ENCODE measurements around the gene VWA3B.
"Not testable (repeated sequence)": the region's sequence is repeated elsewhere in the genome, so short reads cannot be mapped to it uniquely, and the experiment has no call there.

VWA3B gene

GRCh38 chr2:98240786-98241398, 153.9 kb downstream of the VWA3B start:
- H3K4me3 ChIP-seq (ENCODE audit: low read depth, low read length) = no peak overlapping the region

- no peak overlapping the region for H3K4me3 ChIP-seq (ENCODE audit: low read depth, low read length)
These were observed 154.6 kb downstream of the VWA3B start for GRCh38 chr2:98241592-98241991.

- H3K4me3 ChIP-seq (ENCODE audit: low read depth, low read length) = no peak overlapping the region
These were observed 155.0 kb downstream of the VWA3B start for GRCh38 chr2:98242003-98242402.

- H3K4me3 ChIP-seq (ENCODE audit: low read depth, low read length) = no peak overlapping the region
These were observed 158.5 kb downstream of the VWA3B start for GRCh38 chr2:98245491-98245890.

- H3K4me3 ChIP-seq (ENCODE audit: low read depth, low read length) = no peak overlapping the region
These were observed 160.4 kb downstream of the VWA3B start for GRCh38 chr2:98247383-98247782.

- no peak overlapping the region for H3K4me3 ChIP-seq (ENCODE audit: low read depth, low read length)
These were observed 165.2 kb downstream of the VWA3B start for GRCh38 chr2:98252038-98252773.

GRCh38 chr2:98253461-98254070, 166.6 kb downstream of the VWA3B start:
- no peak overlapping the region for H3K4me3 ChIP-seq (ENCODE audit: low read depth, low read length)

- H3K4me3 ChIP-seq (ENCODE audit: low read depth, low read length) = no peak overlapping the region
These were observed 167.6 kb downstream of the VWA3B start for GRCh38 chr2:98254504-98255059.

GRCh38 chr2:98258906-98259305, 171.9 kb downstream of the VWA3B start:
- no peak overlapping the region for H3K4me3 ChIP-seq (ENCODE audit: low read depth, low read length)

GRCh38 chr2:98263362-98263761, 176.4 kb downstream of the VWA3B start:
- no peak overlapping the region for H3K4me3 ChIP-seq (ENCODE audit: low read depth, low read length)

- not testable (repeated sequence) for H3K4me3 ChIP-seq (ENCODE audit: low read depth, low read length)
These were observed 181.3 kb downstream of the VWA3B start for GRCh38 chr2:98268225-98268624.

- H3K4me3 ChIP-seq (ENCODE audit: low read depth, low read length) = no peak overlapping the region
These were observed 182.3 kb downstream of the VWA3B start for GRCh38 chr2:98269274-98269673.

- no peak overlapping the region for H3K4me3 ChIP-seq (ENCODE audit: low read depth, low read length)
These were observed 182.9 kb downstream of the VWA3B start for GRCh38 chr2:98269830-98270229.

- H3K4me3 ChIP-seq (ENCODE audit: low read depth, low read length) = no peak overlapping the region
These were observed 190.3 kb downstream of the VWA3B start for GRCh38 chr2:98277162-98277859.

- no peak overlapping the region for H3K4me3 ChIP-seq (ENCODE audit: low read depth, low read length)
These were observed 191.1 kb downstream of the VWA3B start for GRCh38 chr2:98278074-98278473.

GRCh38 chr2:98280376-98281102, 193.6 kb downstream of the VWA3B start:
- no peak overlapping the region for H3K4me3 ChIP-seq (ENCODE audit: low read depth, low read length)

GRCh38 chr2:98281607-98282006, 194.6 kb downstream of the VWA3B start:
- no peak overlapping the region for H3K4me3 ChIP-seq (ENCODE audit: low read depth, low read length)

- H3K4me3 ChIP-seq (ENCODE audit: low read depth, low read length) = no peak overlapping the region
These were observed 195.1 kb downstream of the VWA3B start for GRCh38 chr2:98282109-98282508.

GRCh38 chr2:98293030-98293429, 206.1 kb downstream of the VWA3B start:
- no peak overlapping the region for H3K4me3 ChIP-seq (ENCODE audit: low read depth, low read length)

GRCh38 chr2:98293931-98294687, 207.1 kb downstream of the VWA3B start:
- no peak overlapping the region for H3K4me3 ChIP-seq (ENCODE audit: low read depth, low read length)

All from iPS-11a (cell line).